Measurements from ENCODE around the gene ZNF638. TPM values are rescaled to one million over a fixed set of nuclear protein-coding genes. Genes with fewer than 3 reads are reported as not detected.

Gene ZNF638
- total and polyA plus RNA-seq, 2 of the 8 experiments (the other 6 are each of a cell fraction or from before 2014, with no cell fraction given): 45.3 to 143 TPM

- Histone ChIP-seq H3K18ac (ENCODE audit: extremely low read depth, low read length) (no peak overlapping the region), H4K20me1 (replicated peaks in 1 of 2; ENCODE audit: control insufficient read depth in 1 of 2, insufficient read depth in 2 of 2, low read length in 2 of 2) (no peaks in the 10 kb centered on the region), H4K8ac (ENCODE audit: extremely low read depth, insufficient read depth, low read length) (no peak overlapping the region), H3K79me2 (ENCODE audit: control insufficient read depth in 1 of 2, insufficient read depth in 2 of 2, low read length in 2 of 2) (no peaks in the 10 kb centered on the region), H2AFZ (ENCODE audit: low read length) (no peak overlapping the region), H3K23ac (ENCODE audit: insufficient read length) (no peak overlapping the region), H3K36me3 (ENCODE audit: control insufficient read depth in 2 of 4, insufficient read depth in 4 of 4, low read length in 3 of 4) (peaks cover 0 to 41% (median 20%) of the 10 kb centered on the region in 4 experiments; a peak in 6 of 8 replicates), H2BK12ac (ENCODE audit: low read depth, low read length) (no peak overlapping the region), H2BK120ac (replicated peaks; ENCODE audit: low read depth, low read length) (no peak overlapping the region), H2AK5ac (ENCODE audit: low read depth, low read length) (no peak overlapping the region), H3K56ac (replicated peaks; ENCODE audit: insufficient read length, low read depth, low read length) (no peak overlapping the region), H2BK20ac (ENCODE audit: low read length) (no peak overlapping the region), H3K4me3 (ENCODE audit: extremely low read depth in 1 of 4, insufficient read depth in 2 of 4, low read depth in 3 of 4, low read length in 4 of 4) (no peak overlapping the region), H4K5ac (ENCODE audit: insufficient read length, low read depth, low read length) (no peak overlapping the region), H3K4me2 (ENCODE audit: insufficient read depth in 1 of 2, low read depth in 2 of 2, low read length in 2 of 2) (no peak overlapping the region), H2BK15ac (ENCODE audit: low read length) (no peak overlapping the region), H3K9ac (replicated peaks in 1 of 4; ENCODE audit: extremely low read depth in 1 of 4, low read depth in 3 of 4, low read length in 3 of 4) (no peak overlapping the region), H3K4me1 (replicated peaks in 1 of 4; ENCODE audit: control insufficient read depth in 3 of 4, insufficient read depth in 4 of 4, low read length in 3 of 4) (no peaks in the 10 kb centered on the region), H3K23me2 (ENCODE audit: low read depth, low read length) (no peaks in the 10 kb centered on the region), H4K91ac (replicated peaks; ENCODE audit: insufficient read length, low read length) (no peak overlapping the region), H3K9me3 (ENCODE audit: insufficient read depth in 2 of 2, low read depth in 1 of 2, low read length in 1 of 2) (no peaks in the 10 kb centered on the region), H3K14ac (ENCODE audit: insufficient read length) (no peak overlapping the region), H3K27ac (ENCODE audit: low read depth, low read length) (no peak overlapping the region), H3K27me3 (replicated peaks in 1 of 4; ENCODE audit: control insufficient read depth in 3 of 4, extremely low read depth in 1 of 4, insufficient read depth in 3 of 4, low read length in 3 of 4) (no peaks in the 10 kb centered on the region), H3K4ac (replicated peaks; ENCODE audit: insufficient read length, low read depth, low read length) (no peak overlapping the region), H3K79me1 (ENCODE audit: low read depth, low read length) (no peaks in the 10 kb centered on the region), H2BK5ac (ENCODE audit: low read depth, low read length) (no peak overlapping the region)
- no peak for TF ChIP-seq POU5F1 (IDR thresholded peaks at IDR 0.05; ENCODE audit: low read depth, low read length)
- TF ChIP-seq EP300 (IDR thresholded peaks at IDR 0.05; ENCODE audit: borderline replicate concordance in 1 of 2, low read depth in 2 of 2, low read length in 2 of 2): no peak
- no peak for TF ChIP-seq BACH1 (IDR thresholded peaks at IDR 0.05; ENCODE audit: low read length)
- TF ChIP-seq SRF (IDR thresholded peaks at IDR 0.05; ENCODE audit: low read depth, low read length): no peak
- no peak for TF ChIP-seq KDM1A (IDR thresholded peaks at IDR 0.05; ENCODE audit: borderline replicate concordance, low read length)
- POLR2A ChIA-PET (ENCODE audit: partially characterized antibody): no interaction called here
- CTCF ChIA-PET (ENCODE audit: partially characterized antibody): no interaction called here
- DNase-seq (ENCODE audit: low read depth in 1 of 2, low spot score in 2 of 2) (no peak), FAIRE-seq (no peak)
- 74% methylated on average over 3 of the region's 4 CpGs; no CpG with 5 or more reads in 1 of the 2 experiments for WGBS, 2 experiments (ENCODE audit: extremely low coverage in 1 of 2, insufficient coverage in 1 of 2, insufficient read length in 1 of 2, insufficient replicate concordance in 2 of 2, low coverage in 1 of 2, low lambda C conversion rate in 2 of 2, missing lambda C conversion rate in 1 of 2)
These were observed 79.1 kb downstream of the ZNF638 start for GRCh38 chr2:71410696-71411095.

All from H1 (cell line).